Fibroblast of peridontal ligament (primary cell): ENCODE data around the gene MAEA.
"Not testable (repeated sequence)": the region's sequence is repeated elsewhere in the genome, so short reads cannot be mapped to it uniquely, and the experiment has no call there.

Experiments used
- DNase-seq: peaks from one replicate; pipeline ENCODE4 v3.0.0-alpha.2; 2010; ENCODE audit errors: extremely low read depth

The MAEA gene

GRCh38 chr4:1321946-1322650 lies 32.4 kb downstream of the MAEA start:
- DNase-seq: no peak

- no peak for DNase-seq
Observed at GRCh38 chr4:1323280-1323634, 33.6 kb downstream of the MAEA start.

- peak; percentile 85 for DNase-seq
Observed at GRCh38 chr4:1323635-1324442, 34.1 kb downstream of the MAEA start.

GRCh38 chr4:1324443-1325175 lies 34.9 kb downstream of the MAEA start:
- DNase-seq: peak; percentile 38

GRCh38 chr4:1325176-1325480 lies 35.4 kb downstream of the MAEA start:
- no peak for DNase-seq

GRCh38 chr4:1325681-1326635 lies 36.3 kb downstream of the MAEA start:
- DNase-seq: no peak

- DNase-seq: no peak
Observed at GRCh38 chr4:1326751-1327525, 37.2 kb downstream of the MAEA start.

- no peak for DNase-seq
Observed at GRCh38 chr4:1327526-1328266, 38.0 kb downstream of the MAEA start.

GRCh38 chr4:1328267-1329155 lies 38.8 kb downstream of the MAEA start:
- DNase-seq: no peak

GRCh38 chr4:1329408-1330371 lies 40.0 kb downstream of the MAEA start:
- no peak for DNase-seq

- no peak for DNase-seq
Observed at GRCh38 chr4:1330761-1331590, 41.3 kb downstream of the MAEA start.

- no peak for DNase-seq
Observed at GRCh38 chr4:1331591-1332353, 42.1 kb downstream of the MAEA start.

GRCh38 chr4:1332686-1333085 lies 43.0 kb downstream of the MAEA start:
- DNase-seq: no peak

GRCh38 chr4:1333256-1333655 lies 43.6 kb downstream of the MAEA start:
- no peak for DNase-seq

GRCh38 chr4:1333851-1334578 lies 44.3 kb downstream of the MAEA start:
- not testable (repeated sequence) for DNase-seq

GRCh38 chr4:1334579-1334895 lies 44.8 kb downstream of the MAEA start:
- no peak for DNase-seq
